ENCODE results near the gene EPHB1.
A peak's percentile ranks its signal among the peaks of the same experiment; 100 is the strongest.
"Not testable (repeated sequence)": the region's sequence is repeated elsewhere in the genome, so short reads cannot be mapped to it uniquely, and the experiment has no call there.

EPHB1 gene

GRCh38 chr3:135232226-135232625 is 437.2 kb downstream of the EPHB1 start:
- Histone ChIP-seq H4K8ac (ENCODE audit: low read depth, low read length) (no peak overlapping the region), H3K4me3 (ENCODE audit: low read length in 2 of 2) (no peak overlapping the region), H2AFZ (ENCODE audit: low read length) (no peak overlapping the region), H3K36me3 (replicated peaks in 1 of 2; ENCODE audit: control insufficient read depth in 2 of 2, insufficient read depth in 2 of 2, low read length in 2 of 2) (no peaks in the 10 kb centered on the region), H3K9me3 (replicated peaks in 1 of 2; ENCODE audit: control insufficient read depth in 2 of 2, insufficient read depth in 1 of 2, low read depth in 1 of 2, low read length in 2 of 2) (peaks cover 0 to 2% of the 10 kb centered on the region in 2 donors), H3K23ac (ENCODE audit: low read depth, low read length, poor library complexity) (no peak overlapping the region), H3K27ac (replicated peaks; ENCODE audit: low read length) (no peak overlapping the region), H3K4me2 (ENCODE audit: insufficient read depth, low read length, poor library complexity, severe bottlenecking) (no peak overlapping the region), H3K4ac (ENCODE audit: low read length) (no peak overlapping the region), H3K9ac (ENCODE audit: low read depth, low read length, poor library complexity) (no peak overlapping the region), H3K79me1 (ENCODE audit: low read depth, low read length) (no peaks in the 10 kb centered on the region), H3K14ac (ENCODE audit: low read length) (no peak overlapping the region), H2BK15ac (ENCODE audit: low read length) (no peak overlapping the region), H3K27me3 (ENCODE audit: control insufficient read depth in 3 of 3, insufficient read depth in 3 of 3, low read depth in 1 of 3, low read length in 3 of 3) (no peaks in the 10 kb centered on the region), H3K18ac (ENCODE audit: low read length) (no peak overlapping the region), H2AK5ac (ENCODE audit: low read depth, low read length) (no peak overlapping the region), H2BK12ac (ENCODE audit: low read length) (no peak overlapping the region), H2BK120ac (ENCODE audit: low read depth, low read length) (no peak overlapping the region), H3K4me1 (ENCODE audit: control insufficient read depth in 2 of 2, insufficient read depth in 1 of 2, low read depth in 1 of 2, low read length in 2 of 2) (peaks cover 0 to 2% of the 10 kb centered on the region in 2 donors), H2BK5ac (ENCODE audit: low read length) (no peak overlapping the region), H4K91ac (ENCODE audit: low read depth, low read length, poor library complexity) (no peak overlapping the region)
- DNase-seq (ENCODE audit: low spot score), result no peak
- no CpG with 5 or more reads among the region's 2 CpGs for WGBS, 2 donors (ENCODE audit: extremely low coverage in 2 of 2, insufficient read length in 2 of 2, insufficient replicate concordance in 1 of 2)

- H3K36me3 ChIP-seq (replicated peaks in 1 of 2; ENCODE audit: control insufficient read depth in 2 of 2, insufficient read depth in 2 of 2, low read length in 2 of 2); H3K79me1 ChIP-seq (ENCODE audit: low read depth, low read length); H2BK15ac ChIP-seq (ENCODE audit: low read length); H3K9ac ChIP-seq (ENCODE audit: low read depth, low read length, poor library complexity); H3K23ac ChIP-seq (ENCODE audit: low read depth, low read length, poor library complexity); H3K4ac ChIP-seq (ENCODE audit: low read length); H2BK5ac ChIP-seq (ENCODE audit: low read length); H3K14ac ChIP-seq (ENCODE audit: low read length); DNase-seq (ENCODE audit: low spot score); H3K4me3 ChIP-seq (ENCODE audit: low read length in 2 of 2); H4K8ac ChIP-seq (ENCODE audit: low read depth, low read length); H3K27ac ChIP-seq (replicated peaks; ENCODE audit: low read length); H3K4me2 ChIP-seq (ENCODE audit: insufficient read depth, low read length, poor library complexity, severe bottlenecking); H3K4me1 ChIP-seq (ENCODE audit: control insufficient read depth in 2 of 2, insufficient read depth in 1 of 2, low read depth in 1 of 2, low read length in 2 of 2); H3K18ac ChIP-seq (ENCODE audit: low read length); H2AK5ac ChIP-seq (ENCODE audit: low read depth, low read length); H3K9me3 ChIP-seq (replicated peaks in 1 of 2; ENCODE audit: control insufficient read depth in 2 of 2, insufficient read depth in 1 of 2, low read depth in 1 of 2, low read length in 2 of 2); H4K91ac ChIP-seq (ENCODE audit: low read depth, low read length, poor library complexity); H3K27me3 ChIP-seq (ENCODE audit: control insufficient read depth in 3 of 3, insufficient read depth in 3 of 3, low read depth in 1 of 3, low read length in 3 of 3); H2AFZ ChIP-seq (ENCODE audit: low read length); H2BK120ac ChIP-seq (ENCODE audit: low read depth, low read length); H2BK12ac ChIP-seq (ENCODE audit: low read length): not testable (repeated sequence)
- WGBS, 2 donors (ENCODE audit: extremely low coverage in 2 of 2, insufficient read length in 2 of 2, insufficient replicate concordance in 1 of 2), result no CpG with 5 or more reads among the region's 3 CpGs
These were observed 438.4 kb downstream of the EPHB1 start for GRCh38 chr3:135233476-135233875.

GRCh38 chr3:135235541-135235940 is 440.5 kb downstream of the EPHB1 start:
- Histone ChIP-seq H2AK5ac (ENCODE audit: low read depth, low read length) (no peak overlapping the region), H2BK120ac (ENCODE audit: low read depth, low read length) (no peak overlapping the region), H3K27ac (replicated peaks; ENCODE audit: low read length) (no peak overlapping the region), H2AFZ (ENCODE audit: low read length) (no peak overlapping the region), H3K4me3 (ENCODE audit: low read length in 2 of 2) (no peak overlapping the region), H3K18ac (ENCODE audit: low read length) (no peak overlapping the region), H3K14ac (ENCODE audit: low read length) (no peak overlapping the region), H2BK15ac (ENCODE audit: low read length) (no peak overlapping the region), H3K4me1 (ENCODE audit: control insufficient read depth in 2 of 2, insufficient read depth in 1 of 2, low read depth in 1 of 2, low read length in 2 of 2) (peaks cover 0 to 10% of the 10 kb centered on the region in 2 donors), H3K9ac (ENCODE audit: low read depth, low read length, poor library complexity) (no peak overlapping the region), H4K91ac (ENCODE audit: low read depth, low read length, poor library complexity) (no peak overlapping the region), H3K9me3 (replicated peaks in 1 of 2; ENCODE audit: control insufficient read depth in 2 of 2, insufficient read depth in 1 of 2, low read depth in 1 of 2, low read length in 2 of 2) (no peaks in the 10 kb centered on the region), H2BK12ac (ENCODE audit: low read length) (no peak overlapping the region), H3K27me3 (ENCODE audit: control insufficient read depth in 3 of 3, insufficient read depth in 3 of 3, low read depth in 1 of 3, low read length in 3 of 3) (no peaks in the 10 kb centered on the region), H2BK5ac (ENCODE audit: low read length) (no peak overlapping the region), H3K36me3 (replicated peaks in 1 of 2; ENCODE audit: control insufficient read depth in 2 of 2, insufficient read depth in 2 of 2, low read length in 2 of 2) (no peaks in the 10 kb centered on the region), H3K79me1 (ENCODE audit: low read depth, low read length) (no peaks in the 10 kb centered on the region), H3K4me2 (ENCODE audit: insufficient read depth, low read length, poor library complexity, severe bottlenecking) (no peak overlapping the region), H4K8ac (ENCODE audit: low read depth, low read length) (no peak overlapping the region), H3K23ac (ENCODE audit: low read depth, low read length, poor library complexity) (no peak overlapping the region), H3K4ac (ENCODE audit: low read length) (no peak overlapping the region)
- WGBS, 2 donors (ENCODE audit: extremely low coverage in 2 of 2, insufficient read length in 2 of 2, insufficient replicate concordance in 1 of 2), result no CpG with 5 or more reads among the region's 5 CpGs
- no peak for DNase-seq (ENCODE audit: low spot score)

- H2BK120ac ChIP-seq (ENCODE audit: low read depth, low read length), result no peak overlapping the region
- H2BK5ac ChIP-seq (ENCODE audit: low read length), result no peak overlapping the region
- no peak overlapping the region for H2BK15ac ChIP-seq (ENCODE audit: low read length)
- H3K9ac ChIP-seq (ENCODE audit: low read depth, low read length, poor library complexity), result no peak overlapping the region
- H3K4me2 ChIP-seq (ENCODE audit: insufficient read depth, low read length, poor library complexity, severe bottlenecking), result no peak overlapping the region
- peaks cover 0 to 8% of the 10 kb centered on the region in 2 donors for H3K4me1 ChIP-seq (ENCODE audit: control insufficient read depth in 2 of 2, insufficient read depth in 1 of 2, low read depth in 1 of 2, low read length in 2 of 2)
- H2AFZ ChIP-seq (ENCODE audit: low read length), result no peak overlapping the region
- DNase-seq (ENCODE audit: low spot score), result no peak
- no peaks in the 10 kb centered on the region for H3K36me3 ChIP-seq (replicated peaks in 1 of 2; ENCODE audit: control insufficient read depth in 2 of 2, insufficient read depth in 2 of 2, low read length in 2 of 2)
- no peak overlapping the region for H2AK5ac ChIP-seq (ENCODE audit: low read depth, low read length)
- no peak overlapping the region for H4K8ac ChIP-seq (ENCODE audit: low read depth, low read length)
- no peak overlapping the region for H2BK12ac ChIP-seq (ENCODE audit: low read length)
- no peak overlapping the region for H3K4me3 ChIP-seq (ENCODE audit: low read length in 2 of 2)
- H3K9me3 ChIP-seq (replicated peaks in 1 of 2; ENCODE audit: control insufficient read depth in 2 of 2, insufficient read depth in 1 of 2, low read depth in 1 of 2, low read length in 2 of 2), result no peaks in the 10 kb centered on the region
- H3K27me3 ChIP-seq (ENCODE audit: control insufficient read depth in 3 of 3, insufficient read depth in 3 of 3, low read depth in 1 of 3, low read length in 3 of 3), result no peaks in the 10 kb centered on the region
- no peaks in the 10 kb centered on the region for H3K79me1 ChIP-seq (ENCODE audit: low read depth, low read length)
- H3K18ac ChIP-seq (ENCODE audit: low read length), result peak overlapping the region; percentile 4
- H3K14ac ChIP-seq (ENCODE audit: low read length), result no peak overlapping the region
- no CpG with 5 or more reads among the region's 3 CpGs for WGBS, 2 donors (ENCODE audit: extremely low coverage in 2 of 2, insufficient read length in 2 of 2, insufficient replicate concordance in 1 of 2)
- no peak overlapping the region for H4K91ac ChIP-seq (ENCODE audit: low read depth, low read length, poor library complexity)
- no peak overlapping the region for H3K4ac ChIP-seq (ENCODE audit: low read length)
- H3K27ac ChIP-seq (replicated peaks; ENCODE audit: low read length), result no peak overlapping the region
- H3K23ac ChIP-seq (ENCODE audit: low read depth, low read length, poor library complexity), result no peak overlapping the region
These were observed 442.5 kb downstream of the EPHB1 start for GRCh38 chr3:135237371-135238143.
